ENCODE data around the gene DSCAML1.

DSCAML1 gene

DNA sequence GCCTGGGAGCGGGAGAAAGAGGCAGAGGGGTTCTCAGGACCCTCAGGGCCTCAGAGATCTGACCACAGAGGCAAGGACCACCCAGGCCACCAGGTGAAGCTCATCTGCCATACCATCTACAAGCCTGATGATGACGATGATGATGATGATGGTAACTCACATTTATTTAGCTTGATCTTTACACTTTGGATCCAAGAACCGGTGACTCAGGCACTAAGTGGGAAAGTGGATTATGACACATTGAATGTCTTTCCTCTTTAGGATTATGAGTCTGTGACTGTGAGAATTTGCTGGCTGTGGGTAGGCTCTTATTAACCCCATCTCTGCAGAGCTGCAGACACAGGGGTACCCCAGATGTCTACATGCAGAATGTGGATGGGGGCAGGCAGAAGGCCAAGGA is 110.3 kb downstream of the DSCAML1 start:
- no peak for DNase-seq

DNA sequence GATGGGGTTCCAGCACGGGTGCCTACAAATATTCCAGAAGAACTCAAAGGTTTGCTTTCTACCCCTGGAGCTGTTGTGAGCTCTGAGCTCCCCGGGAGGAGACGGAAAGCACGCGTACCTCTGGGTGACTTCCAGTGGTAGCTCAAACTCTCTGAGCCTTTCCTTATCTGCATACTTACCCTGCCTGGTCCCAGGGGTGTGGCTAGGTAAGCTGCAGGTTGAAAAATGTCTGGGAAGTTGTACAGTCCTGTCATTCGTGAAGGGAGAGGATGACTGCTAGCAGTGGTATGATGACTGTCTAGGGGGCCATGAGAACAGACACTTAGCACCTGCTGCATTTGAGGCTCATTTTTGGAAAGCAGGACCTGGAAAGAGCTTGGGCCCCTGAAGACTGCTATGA is 111.5 kb downstream of the DSCAML1 start:
- DNase-seq = no peak

DNA sequence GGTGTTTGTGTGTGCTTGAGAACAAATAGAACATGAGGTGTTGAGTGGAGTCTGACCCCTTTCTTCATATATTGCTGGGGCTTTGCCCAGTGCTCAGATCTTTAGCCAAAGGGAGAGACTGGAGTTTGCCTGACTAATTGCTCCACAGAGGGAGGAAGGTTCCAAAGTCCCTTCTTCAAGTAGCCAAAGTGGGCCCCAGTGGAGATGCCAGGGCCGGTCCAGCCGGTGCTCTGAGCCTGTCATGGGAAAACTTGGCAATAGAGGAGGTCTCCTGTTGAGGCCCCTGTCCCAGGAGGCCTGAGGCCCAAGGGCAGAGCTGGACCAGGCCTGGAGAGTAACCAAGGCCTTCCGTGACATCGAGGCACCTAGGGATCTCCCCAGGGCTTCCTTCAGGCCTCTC is 112.3 kb downstream of the DSCAML1 start:
- no peak for DNase-seq

DNA sequence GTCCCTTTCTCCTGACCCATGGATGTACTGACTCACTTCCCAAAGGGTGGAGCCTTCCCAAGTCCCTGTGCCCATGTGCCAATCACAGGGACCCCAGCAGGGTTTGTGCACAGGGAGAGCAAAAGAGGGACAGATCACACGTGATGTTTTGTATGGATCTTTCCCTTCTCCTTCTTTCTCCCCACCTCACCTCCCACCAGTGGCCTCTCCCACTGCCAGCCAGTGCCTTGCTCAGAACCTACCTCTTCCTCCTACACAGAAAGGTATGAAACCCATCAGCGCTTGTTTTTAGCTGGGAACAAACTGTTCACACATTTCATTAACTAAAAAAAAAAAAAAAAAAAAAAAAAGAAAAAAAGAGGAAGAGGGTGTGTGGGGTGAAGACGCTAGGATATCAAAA is 112.9 kb downstream of the DSCAML1 start:
- no peak for DNase-seq

DNA sequence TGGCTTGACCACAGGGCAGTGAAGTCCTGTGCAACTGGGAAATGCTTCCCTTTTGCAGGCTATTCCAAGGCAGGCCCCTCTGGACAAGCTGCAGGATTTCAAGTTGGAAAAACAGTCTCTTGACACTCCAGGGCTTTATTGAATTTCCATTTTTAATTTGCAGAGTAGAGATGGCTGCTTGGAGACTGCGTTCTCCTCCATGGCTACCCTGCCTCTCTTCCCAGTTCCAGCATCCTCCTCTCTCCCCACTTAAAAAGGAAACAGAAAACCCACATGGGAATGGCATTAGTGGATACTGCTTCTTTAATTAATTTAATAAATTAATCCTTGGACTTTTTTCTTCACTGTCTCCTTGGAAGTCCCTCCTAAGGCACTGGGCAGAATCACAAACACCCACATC is 115.6 kb downstream of the DSCAML1 start:
- DNase-seq = no peak

DNA sequence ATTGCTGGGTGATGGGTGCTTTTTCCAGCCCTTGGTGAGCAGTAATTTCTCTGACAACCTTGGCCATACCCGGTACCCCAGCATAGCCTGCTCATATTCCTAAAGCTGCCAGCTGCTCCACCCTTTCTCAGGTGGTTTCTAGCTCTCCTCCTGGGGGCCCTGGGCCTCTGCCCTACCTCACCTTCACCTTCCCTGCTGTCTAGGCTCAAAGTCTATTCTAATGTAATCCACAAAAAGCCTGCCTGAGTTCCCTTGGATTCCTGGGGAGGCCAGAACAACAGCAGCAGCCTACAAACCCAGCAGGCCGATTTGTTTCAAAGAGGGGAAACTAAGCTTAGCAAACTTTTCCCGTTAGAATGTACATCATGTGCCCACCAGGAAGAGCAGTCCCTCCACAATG is 117.6 kb downstream of the DSCAML1 start:
- DNase-seq = no peak

DNA sequence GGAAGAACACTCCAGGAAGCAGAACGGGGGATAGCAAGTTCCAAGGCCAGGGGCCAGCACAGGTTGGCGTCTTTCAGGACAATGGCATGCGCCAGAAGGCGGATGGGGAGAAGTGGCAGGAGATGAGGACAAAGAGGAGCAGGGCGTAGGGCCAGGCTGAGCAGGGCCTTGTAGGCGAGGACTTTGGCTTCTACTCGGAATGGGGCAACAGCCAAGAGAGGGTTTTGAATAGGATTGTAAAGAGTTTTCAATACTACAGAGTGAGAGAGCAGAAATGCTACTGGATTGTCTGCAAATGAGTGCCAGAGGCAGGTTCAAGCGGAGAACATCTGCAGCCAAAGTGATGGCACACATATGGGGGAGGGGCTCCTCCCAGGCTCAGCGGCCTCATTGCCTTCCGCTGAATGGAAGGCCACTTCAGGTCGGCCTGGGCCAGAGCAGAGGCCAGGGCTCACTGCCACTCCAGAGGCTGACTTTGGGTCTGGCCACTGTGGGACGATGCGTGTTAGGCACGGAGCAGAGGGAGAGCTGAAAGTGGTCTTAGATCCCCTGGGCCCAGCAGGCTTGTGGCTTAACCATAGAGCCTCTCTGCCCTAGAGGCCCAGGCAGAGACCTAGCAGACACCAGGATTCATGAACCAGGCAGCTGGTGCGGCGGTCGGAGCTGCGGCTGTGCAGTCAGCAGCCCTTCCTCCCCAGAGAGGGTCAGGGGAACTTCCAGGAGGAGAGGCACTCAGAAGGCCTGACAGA is 118.2 kb downstream of the DSCAML1 start:
- DNase-seq = no peak

DNA sequence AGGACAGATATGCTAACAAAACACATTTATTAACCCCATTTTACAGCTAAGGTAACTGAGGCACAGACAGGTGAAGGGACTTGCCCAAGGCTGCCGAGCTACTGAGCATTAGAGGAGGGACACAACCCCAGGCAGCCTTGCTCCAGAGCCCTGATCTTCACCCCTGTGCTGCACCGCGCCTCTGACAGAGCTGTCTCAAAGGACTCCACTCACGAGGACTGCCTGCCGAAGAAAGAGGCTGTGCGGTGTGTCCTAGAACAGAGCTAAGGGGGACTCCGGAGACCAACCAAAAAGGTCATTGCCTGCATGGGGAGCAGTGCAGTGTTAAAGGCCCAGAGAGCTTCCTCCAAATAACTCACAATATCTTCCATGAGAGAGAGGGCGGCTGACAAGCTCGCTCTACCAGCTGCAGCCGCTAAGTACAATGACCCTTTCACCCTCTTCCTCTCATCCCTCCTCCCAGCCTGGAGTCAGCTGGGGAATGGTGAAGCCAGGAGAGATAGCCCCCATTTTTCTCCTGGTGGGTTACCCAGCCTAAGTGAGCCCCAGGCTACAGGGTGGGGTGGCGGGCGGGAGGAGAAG is 119.2 kb downstream of the DSCAML1 start:
- no peak for DNase-seq

DNA sequence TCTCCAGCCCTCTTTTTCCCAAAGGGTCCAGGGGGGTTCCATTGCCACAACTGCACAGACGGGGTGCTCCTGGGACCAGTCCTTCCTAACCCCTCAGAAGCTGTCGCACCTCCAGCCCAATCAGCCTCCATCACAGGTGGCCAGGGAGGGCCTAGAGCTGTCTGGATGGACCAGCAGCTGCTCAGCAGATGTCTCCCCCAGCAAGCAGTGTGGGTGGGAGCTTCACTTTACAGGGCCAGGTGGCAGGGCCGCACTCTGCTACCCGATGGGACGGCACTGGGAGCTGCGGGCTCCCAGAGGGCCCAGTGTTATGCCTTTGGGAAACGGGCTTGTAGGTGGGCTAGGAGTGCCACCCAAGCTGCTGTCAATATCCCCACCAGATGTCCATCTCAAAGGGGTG is 120.5 kb downstream of the DSCAML1 start:
- no peak for DNase-seq

DNA sequence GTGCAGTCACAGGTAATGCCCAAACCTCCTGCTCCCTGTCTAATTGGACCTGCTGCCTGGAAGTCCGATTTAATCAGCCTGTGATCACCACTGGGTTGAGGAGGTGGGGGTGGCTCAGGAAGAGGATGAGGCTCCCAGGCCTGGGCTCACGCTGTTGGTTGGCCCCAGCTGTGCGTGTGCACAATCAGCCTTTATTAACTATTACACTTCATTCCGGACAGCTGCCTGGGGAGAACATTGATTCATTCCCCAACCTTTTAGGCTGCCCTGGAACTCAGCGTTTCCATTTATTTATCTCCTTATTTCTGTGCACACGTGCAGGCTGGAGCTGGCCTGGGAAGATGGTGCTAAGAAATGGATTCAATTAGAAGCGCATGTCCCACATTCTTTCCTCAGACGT is 123.4 kb downstream of the DSCAML1 start:
- DNase-seq = no peak

DNA sequence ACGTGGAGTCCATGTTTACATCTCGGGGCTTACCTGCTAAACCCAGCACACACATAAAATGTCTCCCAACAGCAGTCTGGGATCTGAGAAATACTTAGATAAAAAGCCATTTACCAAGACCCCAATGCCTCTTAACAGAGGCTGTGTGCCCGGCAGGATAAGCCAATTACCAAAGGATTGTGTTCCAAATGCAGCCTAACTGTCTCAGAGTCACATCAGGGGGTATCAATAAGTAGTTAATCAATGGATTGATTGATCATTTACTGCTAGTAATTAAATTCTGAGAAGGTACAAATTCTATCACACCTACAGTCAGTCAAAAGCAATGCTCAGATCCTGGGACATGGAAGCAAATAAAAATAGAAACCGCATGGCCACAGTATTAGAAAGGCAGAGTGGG is 125.6 kb downstream of the DSCAML1 start:
- DNase-seq = no peak

DNA sequence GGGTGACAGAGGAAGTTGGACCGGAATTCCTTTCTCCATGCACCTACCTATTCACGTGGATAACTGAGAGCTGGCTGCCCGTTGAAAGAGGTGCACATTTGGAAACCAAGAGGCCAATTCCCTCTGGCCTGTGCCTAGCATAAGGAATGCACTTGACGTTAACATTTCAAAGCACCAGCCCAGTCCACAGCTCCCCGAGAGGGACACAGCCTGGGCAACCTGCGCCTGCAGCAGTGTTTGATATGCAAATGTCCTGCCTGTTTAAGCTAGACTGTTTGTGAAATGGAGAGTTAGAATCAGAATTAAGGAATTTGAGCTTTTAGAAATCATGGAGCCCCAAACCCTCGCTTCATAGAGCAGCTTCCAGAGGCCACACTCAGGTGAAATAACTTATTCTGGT is 126.1 kb downstream of the DSCAML1 start:
- DNase-seq = no peak

DNA sequence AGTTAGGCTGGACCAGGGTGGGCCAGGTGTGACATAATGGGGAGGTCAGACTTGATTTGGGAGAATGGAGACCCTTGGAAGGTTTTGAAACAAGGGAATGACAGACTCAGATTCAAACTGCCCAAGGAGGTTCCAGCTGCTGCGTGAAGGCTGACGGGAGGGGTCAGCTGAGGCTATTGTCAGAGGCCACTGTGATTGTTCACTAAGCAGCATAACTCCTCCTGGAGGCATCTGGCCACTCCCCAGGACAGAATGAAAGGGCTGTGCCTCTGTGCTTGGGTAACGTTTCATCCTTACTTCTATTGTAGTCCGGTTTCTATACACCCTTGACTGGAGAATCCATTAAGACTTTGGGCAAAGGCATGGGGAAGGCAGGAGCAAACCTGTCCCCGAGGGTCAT is 126.6 kb downstream of the DSCAML1 start:
- no peak for DNase-seq

DNA sequence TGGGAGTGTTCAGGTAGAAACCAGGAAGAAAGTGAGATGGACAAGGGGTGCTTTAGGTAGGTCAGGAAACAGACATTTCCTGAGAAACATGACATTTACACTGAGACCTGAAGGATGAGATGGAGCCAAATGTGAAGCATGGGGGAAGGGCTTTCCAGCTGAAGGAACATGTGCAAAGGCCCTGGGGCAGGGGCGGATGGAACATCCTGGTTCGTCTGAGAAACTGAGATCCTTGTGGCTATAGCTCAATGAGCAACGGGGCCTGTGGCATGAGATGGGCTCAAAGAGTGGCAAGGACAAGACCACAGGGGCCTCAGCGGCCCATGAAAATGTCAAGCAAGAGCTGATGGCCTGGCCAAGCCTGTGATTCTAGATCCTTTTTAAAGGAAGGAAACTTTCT is 127.4 kb downstream of the DSCAML1 start:
- DNase-seq = no peak

DNA sequence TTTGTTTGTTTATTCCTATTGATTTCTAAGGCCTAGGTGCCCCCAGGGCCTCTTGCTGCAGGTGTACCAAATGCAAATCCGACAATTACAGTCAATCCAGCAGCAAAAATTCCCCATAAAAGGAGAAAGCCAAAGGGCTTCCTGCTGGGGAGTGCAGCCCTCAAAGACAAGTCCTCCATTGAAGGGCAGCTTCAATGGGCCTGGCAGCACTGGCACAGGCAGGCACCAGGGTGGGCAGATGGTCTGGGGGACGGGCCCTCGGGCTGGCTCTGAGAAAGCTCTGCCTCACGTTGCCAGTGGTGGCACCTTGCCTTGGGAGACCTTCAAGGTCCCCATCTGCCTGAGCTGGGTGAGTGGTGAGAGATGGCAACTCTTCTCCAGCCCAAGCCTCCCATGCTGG is 128.0 kb downstream of the DSCAML1 start:
- DNase-seq = no peak

DNA sequence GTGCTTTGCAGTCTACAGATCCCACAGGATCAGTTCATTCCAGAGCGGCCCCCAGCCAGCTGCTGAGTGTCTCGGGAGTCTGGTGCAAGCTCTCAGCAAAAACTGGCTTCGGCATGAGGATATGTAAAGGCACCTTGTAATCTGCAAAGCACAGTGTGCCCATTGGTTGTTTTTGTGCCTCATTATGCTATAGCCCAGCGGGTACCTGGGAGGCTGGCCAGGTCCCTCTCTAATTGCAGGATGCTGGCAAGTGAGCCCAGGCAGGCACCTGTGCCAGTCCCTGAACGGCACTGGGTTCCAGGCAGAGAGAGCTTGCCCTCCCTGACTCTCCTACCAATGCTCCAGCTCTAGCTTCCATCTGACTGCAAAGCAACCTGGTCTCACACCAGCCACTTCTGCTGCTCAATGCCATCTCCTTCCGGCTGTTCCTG is 128.7 kb downstream of the DSCAML1 start:
- DNase-seq = no peak

DNA sequence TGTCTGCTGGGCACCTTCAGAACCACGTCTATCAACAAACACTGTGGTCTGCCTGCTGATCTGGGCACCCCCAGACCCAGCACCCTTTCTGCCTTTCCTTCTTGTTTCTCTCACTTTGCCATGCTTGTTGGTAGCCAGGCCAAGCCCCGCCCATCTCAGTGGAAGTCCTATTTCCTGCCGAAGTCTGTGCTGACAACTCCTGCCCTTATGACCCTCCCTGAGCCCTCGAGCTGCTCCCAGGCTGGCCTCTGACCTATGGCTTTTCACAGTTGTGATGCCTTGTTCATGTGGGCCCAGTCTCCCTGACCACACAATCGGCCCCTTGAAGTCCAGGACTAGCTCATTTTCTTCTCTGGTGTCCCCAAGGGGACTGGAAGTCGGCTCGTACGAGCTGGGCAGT is 132.1 kb downstream of the DSCAML1 start:
- no peak for DNase-seq

DNA sequence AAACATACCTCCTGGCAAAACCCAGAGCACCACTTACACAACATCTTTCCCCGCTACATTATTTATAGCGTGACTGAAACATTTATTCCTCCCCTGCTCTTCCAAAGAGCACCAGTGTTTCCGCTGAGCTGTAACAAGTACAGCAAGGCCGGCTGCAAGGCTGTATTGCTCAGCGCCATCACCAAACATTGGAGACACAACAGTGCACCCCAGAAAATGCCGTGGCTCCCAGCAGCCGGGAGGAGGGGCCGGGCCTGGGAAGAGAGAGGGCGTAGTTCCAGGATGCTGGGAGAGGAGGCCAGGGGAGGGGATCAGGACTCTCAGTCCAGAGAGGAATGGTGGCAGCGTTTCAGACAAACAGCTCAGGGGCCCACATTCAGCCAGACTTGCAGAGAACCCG is 133.2 kb downstream of the DSCAML1 start:
- DNase-seq = no peak

DNA sequence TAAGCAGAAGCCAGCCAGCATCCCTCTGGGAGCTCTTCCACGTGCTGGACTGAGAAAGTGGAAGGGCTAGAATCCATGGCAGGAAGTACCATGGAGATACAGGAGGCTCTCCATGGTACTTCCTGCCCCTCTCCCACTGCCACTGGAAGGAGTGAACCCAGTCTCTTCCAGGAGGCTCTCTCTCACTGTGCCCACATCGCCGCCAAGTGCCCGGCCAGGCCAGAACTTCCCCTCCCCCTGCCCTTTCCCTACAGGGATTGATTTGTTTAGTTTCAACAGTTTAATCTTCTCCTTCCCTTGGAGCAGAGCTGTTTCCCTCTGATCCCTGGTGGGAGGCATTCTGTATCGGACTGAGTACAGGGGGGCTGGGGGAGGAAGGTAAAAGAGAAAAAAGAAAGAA is 133.6 kb downstream of the DSCAML1 start:
- DNase-seq = no peak

DNA sequence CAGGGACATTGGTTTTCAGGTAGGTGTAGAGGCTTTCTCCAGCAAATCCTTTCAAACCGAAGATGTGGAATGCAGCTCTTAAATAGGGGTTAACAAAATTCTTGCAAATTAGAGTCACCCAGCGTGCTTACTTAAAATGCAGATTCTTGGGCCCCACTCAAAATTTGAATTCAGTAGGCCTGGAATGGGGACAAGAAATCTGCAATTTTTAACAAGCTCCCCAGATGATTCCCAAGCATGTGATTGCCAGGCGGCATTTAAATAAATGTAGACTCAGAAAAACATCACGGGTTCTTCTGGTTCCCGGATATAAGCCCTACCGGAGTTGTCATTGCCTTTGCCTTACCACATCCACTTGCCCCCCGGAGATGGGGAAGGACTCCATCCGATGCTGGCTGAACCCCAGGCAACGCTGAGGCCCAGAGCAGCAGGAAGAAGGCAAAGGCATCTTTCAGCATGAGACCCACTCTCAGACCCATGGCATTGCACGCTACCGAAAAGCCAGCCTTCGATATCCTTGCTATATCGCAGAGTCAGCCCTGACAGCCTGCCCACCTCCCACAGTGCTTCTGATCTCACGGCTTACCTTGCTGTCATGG is 134.2 kb downstream of the DSCAML1 start:
- no peak for DNase-seq

DNA sequence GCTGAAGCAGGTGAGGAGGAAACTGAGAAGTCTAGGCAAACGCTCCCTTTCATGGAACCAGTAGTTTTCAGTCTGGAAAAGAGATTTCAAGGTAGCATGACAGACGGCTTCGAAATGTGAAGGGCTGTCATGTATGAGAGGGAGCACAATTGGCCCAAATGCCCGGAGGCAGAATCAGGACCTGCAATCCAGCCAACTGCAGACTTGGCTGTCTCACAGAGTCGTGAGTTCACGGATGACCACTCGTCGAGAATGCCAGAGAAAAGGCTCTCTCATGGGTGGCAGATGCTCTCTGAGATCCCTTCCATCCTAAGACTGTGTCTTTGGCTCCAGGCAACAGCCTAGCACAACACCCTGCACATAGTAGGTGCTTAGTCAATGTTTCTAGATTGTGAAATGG is 134.8 kb downstream of the DSCAML1 start:
- no peak for DNase-seq

DNA sequence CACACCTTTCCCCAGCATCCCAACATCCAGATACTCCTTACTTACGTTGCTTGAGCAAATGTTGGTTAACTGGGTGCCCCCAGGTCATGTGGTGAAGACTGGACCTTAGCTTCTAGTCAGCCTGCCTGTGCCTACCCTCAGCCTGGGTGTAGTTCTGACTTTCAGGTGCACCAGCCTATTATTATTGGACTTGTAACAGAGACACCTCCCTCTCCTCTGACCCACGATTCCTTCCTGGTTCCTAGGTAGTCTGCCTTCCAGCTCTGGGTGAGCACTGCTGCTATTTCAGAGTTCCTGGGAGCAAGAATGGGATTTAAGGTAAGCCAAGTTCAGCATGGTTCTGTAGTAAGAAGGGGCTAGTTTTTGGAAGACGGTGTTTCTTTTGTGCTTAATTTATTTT is 138.2 kb downstream of the DSCAML1 start:
- no peak for DNase-seq

DNA sequence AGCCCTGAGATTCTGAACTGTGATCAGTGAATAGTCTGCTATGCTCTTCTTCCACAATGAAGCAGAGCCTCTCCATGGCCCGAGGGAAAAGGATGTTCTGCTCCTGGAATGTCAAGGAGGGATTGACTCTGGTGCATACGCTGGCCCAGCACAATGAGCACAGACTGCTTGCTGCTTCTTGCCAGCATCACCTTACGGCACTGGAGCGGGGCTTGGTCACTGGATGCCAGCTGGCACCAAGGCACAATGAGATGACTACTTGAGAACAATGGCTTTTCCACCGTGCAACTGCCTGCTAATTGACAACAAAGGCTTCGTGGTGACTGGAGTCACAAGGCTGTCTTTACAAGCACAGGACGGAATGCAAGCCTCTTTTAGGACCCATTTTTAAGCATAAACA is 139.2 kb downstream of the DSCAML1 start:
- DNase-seq = no peak
